Astrocyte of the cerebellum (primary cell): ENCODE data around the gene HAPSTR1.

Experiments used
- DNase-seq: peaks from one replicate; pipeline ENCODE4 v3.0.0-alpha.2; 2011; ENCODE audit warnings: low read depth
- H3K4me3 ChIP-seq: 2 replicates; pipeline ENCODE4 v1.5.1; 2011; ENCODE audit warnings: mild to moderate bottlenecking, low read depth, low read length, moderate library complexity
- in situ Hi-C: cut with HindIII; loops from 2 replicates; pipeline ENCODE4 v1.10.0; 2017; ENCODE audit warnings: low sequenced_read_pairs
- TF ChIP-seq, protein P1 (sequence below): IDR thresholded peaks from 2 replicates; pipeline ENCODE4 v1.5.1; 2012; ENCODE audit warnings: low read length, low read depth, moderate library complexity, mild to moderate bottlenecking; ENCODE audit errors: missing control alignments

Gene HAPSTR1

DNA sequence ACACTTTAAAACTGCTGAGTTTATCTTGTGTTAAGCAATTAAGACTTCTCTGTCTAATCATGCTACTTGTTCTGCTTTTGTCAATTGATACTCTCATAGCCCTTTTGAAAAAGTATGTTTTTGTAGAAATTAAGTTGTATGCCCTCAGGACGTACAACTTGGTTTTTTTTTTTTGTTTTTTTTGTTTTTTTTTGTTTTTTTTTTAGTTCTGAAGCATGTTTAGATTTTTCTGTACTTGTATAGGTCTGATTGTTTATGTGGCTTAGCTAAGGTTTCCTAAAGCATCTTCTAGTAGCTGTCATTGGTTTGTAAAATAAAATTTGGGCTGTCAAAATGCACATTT, 21.4 kb downstream of the HAPSTR1 start:
- in situ Hi-C loops: loop anchor here (25.0 kb wide), 1 partner anchor 176 kb away; no protein-coding TSS in a partner anchor
- H3K4me3 ChIP-seq: no peak overlapping the region
- TF ChIP-seq, protein P1, sequence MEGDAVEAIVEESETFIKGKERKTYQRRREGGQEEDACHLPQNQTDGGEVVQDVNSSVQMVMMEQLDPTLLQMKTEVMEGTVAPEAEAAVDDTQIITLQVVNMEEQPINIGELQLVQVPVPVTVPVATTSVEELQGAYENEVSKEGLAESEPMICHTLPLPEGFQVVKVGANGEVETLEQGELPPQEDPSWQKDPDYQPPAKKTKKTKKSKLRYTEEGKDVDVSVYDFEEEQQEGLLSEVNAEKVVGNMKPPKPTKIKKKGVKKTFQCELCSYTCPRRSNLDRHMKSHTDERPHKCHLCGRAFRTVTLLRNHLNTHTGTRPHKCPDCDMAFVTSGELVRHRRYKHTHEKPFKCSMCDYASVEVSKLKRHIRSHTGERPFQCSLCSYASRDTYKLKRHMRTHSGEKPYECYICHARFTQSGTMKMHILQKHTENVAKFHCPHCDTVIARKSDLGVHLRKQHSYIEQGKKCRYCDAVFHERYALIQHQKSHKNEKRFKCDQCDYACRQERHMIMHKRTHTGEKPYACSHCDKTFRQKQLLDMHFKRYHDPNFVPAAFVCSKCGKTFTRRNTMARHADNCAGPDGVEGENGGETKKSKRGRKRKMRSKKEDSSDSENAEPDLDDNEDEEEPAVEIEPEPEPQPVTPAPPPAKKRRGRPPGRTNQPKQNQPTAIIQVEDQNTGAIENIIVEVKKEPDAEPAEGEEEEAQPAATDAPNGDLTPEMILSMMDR: no peak
- no peak for DNase-seq

DNA sequence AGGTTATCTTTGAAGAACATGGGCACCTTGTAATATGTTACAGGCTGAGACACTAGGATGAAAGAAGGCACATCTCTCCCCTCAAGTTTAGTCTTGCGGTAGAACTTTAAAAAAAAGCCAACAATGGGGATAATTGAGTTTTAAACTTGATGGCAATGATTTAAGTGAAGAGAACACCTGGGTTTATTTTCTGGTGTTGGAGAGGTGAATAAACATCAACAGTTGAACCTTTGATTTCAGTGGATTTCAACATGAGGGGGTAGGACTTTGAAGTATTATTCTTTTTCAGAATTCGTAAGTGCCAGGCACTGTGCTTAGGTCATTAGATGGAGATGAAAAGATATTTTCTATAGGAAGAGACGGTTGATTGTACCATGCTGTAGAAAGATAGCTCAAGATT, 22.3 kb downstream of the HAPSTR1 start:
- TF ChIP-seq, protein P1: no peak
- DNase-seq: no peak
- H3K4me3 ChIP-seq: no peak overlapping the region
- in situ Hi-C loops: loop anchor here (25.0 kb wide), 1 partner anchor 176 kb away; no protein-coding TSS in a partner anchor

DNA sequence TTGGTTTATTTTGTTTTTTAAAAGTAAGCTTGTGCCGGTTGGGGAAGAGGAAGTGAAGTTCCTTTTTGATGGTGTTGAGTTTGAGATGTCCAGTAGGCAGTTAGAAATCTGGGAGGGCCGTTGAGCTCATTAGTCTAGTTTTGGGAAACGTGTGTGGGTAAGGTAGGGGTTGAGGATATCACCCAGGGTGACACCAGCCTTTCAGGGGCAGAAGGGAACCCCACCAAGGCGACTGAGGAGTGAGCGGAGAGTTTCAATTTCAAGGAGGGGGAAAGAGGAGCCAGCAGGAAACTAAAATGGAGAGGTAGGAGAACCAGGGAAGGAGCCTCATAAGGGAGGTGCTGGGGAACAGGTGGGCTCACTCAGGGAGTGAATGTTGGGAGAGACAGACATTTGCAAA, 22.7 kb downstream of the HAPSTR1 start:
- no peak for DNase-seq
- TF ChIP-seq, protein P1: no peak
- no peak overlapping the region for H3K4me3 ChIP-seq
- in situ Hi-C loops: loop anchor here (25.0 kb wide), 1 partner anchor 177 kb away; no protein-coding TSS in a partner anchor

DNA sequence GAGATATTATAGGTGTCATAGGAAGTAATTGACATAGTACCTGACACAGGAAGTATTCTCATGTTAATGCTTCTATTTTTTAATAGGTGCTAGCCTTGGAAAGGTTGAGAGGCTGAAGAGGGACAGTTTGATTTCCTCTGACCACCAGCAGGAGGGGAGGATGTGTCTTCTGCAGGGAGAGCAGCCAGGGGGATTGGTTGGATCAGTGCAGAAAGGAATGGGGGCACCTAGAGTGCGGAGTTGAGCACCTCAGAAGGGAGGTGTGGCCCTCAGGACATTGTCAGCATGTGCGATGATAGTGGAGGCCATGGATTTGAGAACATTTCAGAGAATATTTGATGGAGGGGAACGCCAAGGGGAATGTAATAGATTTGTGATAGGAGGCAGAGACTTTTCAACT, 23.4 kb downstream of the HAPSTR1 start:
- in situ Hi-C loops: loop anchor here (25.0 kb wide), 1 partner anchor 178 kb away; no protein-coding TSS in a partner anchor
- no peak for DNase-seq
- H3K4me3 ChIP-seq: no peak overlapping the region
- TF ChIP-seq, protein P1: no peak

DNA sequence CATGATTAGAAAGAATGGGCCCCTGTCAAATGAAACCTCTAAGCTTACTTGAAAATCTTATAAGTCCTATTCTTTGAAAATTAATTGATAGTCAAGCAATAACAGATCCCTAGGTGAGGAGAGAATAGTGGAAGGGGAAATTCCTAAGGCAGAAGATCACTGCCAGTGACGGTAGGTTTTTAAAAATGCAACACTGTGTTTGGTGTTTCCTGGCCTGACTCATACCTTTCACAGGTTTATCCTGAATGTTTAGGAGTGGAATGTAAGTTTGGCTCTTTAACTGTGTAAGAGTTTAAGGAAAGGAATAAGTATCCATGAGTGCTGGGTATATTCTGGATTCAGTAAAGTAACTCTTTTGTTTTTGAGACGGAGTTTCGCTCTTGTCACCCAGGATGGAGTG, 23.8 kb downstream of the HAPSTR1 start:
- in situ Hi-C loops: loop anchor here (25.0 kb wide), 1 partner anchor 178 kb away; no protein-coding TSS in a partner anchor
- no peak overlapping the region for H3K4me3 ChIP-seq
- TF ChIP-seq, protein P1: no peak
- no peak for DNase-seq

DNA sequence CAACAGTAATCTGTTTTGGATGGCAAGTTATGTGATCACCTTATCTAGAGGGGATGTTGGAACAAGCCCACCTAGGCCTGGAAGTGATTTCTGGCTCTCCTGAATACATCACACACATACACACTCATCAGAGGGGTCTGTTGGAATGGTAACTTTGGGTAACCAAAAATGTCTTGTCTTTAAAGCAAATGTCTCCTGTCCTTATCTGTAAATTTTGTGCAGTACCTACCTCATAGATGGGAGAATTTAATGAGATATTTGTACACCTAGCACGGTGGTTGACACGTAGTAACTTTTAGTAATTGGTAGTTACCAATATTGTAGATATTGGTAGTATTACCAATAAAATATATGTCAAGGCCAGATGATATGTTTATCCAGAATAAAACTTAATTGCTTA, 24.7 kb downstream of the HAPSTR1 start:
- TF ChIP-seq, protein P1: no peak
- no peak overlapping the region for H3K4me3 ChIP-seq
- in situ Hi-C loops: loop anchor here (25.0 kb wide), 1 partner anchor 179 kb away; no protein-coding TSS in a partner anchor
- DNase-seq: no peak
